Fibroblast of pulmonary artery (primary cell): ENCODE results near the gene CKAP2L.
A peak's percentile ranks its signal among the peaks of the same experiment; 100 is the strongest.

Experiments
- DNase-seq: peaks from one replicate; pipeline ENCODE4 v3.0.0-alpha.2; 2010; ENCODE audit warnings: low read depth
- H3K4me3 ChIP-seq: replicated peaks from 2 replicates; pipeline ENCODE4 v1.5.1; 2011; ENCODE audit warnings: low read depth, mild to moderate bottlenecking, control low read depth, low read length, moderate library complexity
- CTCF ChIP-seq: IDR thresholded peaks from 2 replicates; pipeline ENCODE4 v1.5.1; 2011; ENCODE audit warnings: mild to moderate bottlenecking, control low read depth, low read length, inconsistent platforms; ENCODE audit errors: missing control alignments

The CKAP2L gene

GRCh38 chr2:112774536-112775285, 10.3 kb upstream of the CKAP2L start:
- DNase-seq: no peak
- TF ChIP-seq CTCF: no peak
- no peak overlapping the region for H3K4me3 ChIP-seq

- DNase-seq: no peak
- TF ChIP-seq CTCF: no peak
- H3K4me3 ChIP-seq: no peak overlapping the region
Observed at GRCh38 chr2:112773556-112773955, 9.1 kb upstream of the CKAP2L start.

GRCh38 chr2:112772911-112773475, 8.6 kb upstream of the CKAP2L start:
- TF ChIP-seq CTCF: no peak
- no peak overlapping the region for H3K4me3 ChIP-seq
- DNase-seq: no peak

- H3K4me3 ChIP-seq: no peak overlapping the region
- no peak for DNase-seq
- no peak for TF ChIP-seq CTCF
Observed at GRCh38 chr2:112772322-112772721, 7.9 kb upstream of the CKAP2L start.

- DNase-seq: peak; percentile 45
- peak; percentile 31 for TF ChIP-seq CTCF
- H3K4me3 ChIP-seq: no peak overlapping the region
Observed at GRCh38 chr2:112768432-112768831, 4.0 kb upstream of the CKAP2L start.

GRCh38 chr2:112767693-112768330, 3.4 kb upstream of the CKAP2L start:
- TF ChIP-seq CTCF: no peak
- no peak overlapping the region for H3K4me3 ChIP-seq
- no peak for DNase-seq
